Ascending aorta (tissue), 2 donors: Measurements from ENCODE around the gene GALNT15. TPM values are rescaled to one million over a fixed set of nuclear protein-coding genes. Genes with fewer than 3 reads are reported as not detected.

Experiments used
- DNase-seq, 2 donors: peaks; one replicate each; pipeline ENCODE4 v3.0.0-alpha.2; 2019; ENCODE audit warnings: low spot score in 2 of 2
- H3K27ac ChIP-seq, 2 donors: fragments of 200-600 bp; sonication (generic); one replicate each; pipeline ENCODE4 v1.5.1; 2016 to 2017; ENCODE audit warnings: mild to moderate bottlenecking in 1 of 2
- H3K27me3 ChIP-seq: fragments of 200-600 bp; sonication (generic); one replicate; pipeline ENCODE4 v1.5.1; 2017
- H3K36me3 ChIP-seq, 2 donors: fragments of 200-600 bp; sonication (generic); one replicate each; pipeline ENCODE4 v1.5.1; 2016
- H3K4me1 ChIP-seq, 2 donors: fragments of 200-600 bp; sonication (generic); one replicate each; pipeline ENCODE4 v1.5.1; 2016 to 2017; ENCODE audit warnings: mild to moderate bottlenecking in 1 of 2
- H3K4me3 ChIP-seq, 2 donors: fragments of 200-600 bp; sonication (generic); one replicate each; pipeline ENCODE4 v1.5.1; 2016 to 2017; ENCODE audit warnings: mild to moderate bottlenecking in 1 of 2
- H3K9me3 ChIP-seq, 2 donors: fragments of 200-600 bp; sonication (generic); one replicate each; pipeline ENCODE4 v1.5.1; 2016
- intact Hi-C: fragments of 100-400 bp; cut with DNase I; formaldehyde crosslinking; loops from one replicate; pipeline ENCODE4 v1.15.1; 2023
- total RNA-seq: library from RNA; depleted of rRNA; stranded (reverse); fragments of >200 nt; gene quantifications from one replicate; pipeline ENCODE4 v1.1.0, GENCODE V29; 2016
- TF ChIP-seq, protein P1 (sequence below), 3 experiments: fragments of 200-600 bp in 2 of 3; fragments of 450-650 bp in 1 of 3; sonication (generic) in 2 of 3; IDR thresholded peaks; one replicate each; pipeline ENCODE4 v1.5.1; 2016 to 2019; ENCODE audit warnings: antibody characterized with exemption in 3 of 3, mild to moderate bottlenecking in 1 of 3, moderate library complexity in 1 of 3

GALNT15 gene
- total RNA-seq, 1 donor from 2014 or later: 222 TPM

DNA sequence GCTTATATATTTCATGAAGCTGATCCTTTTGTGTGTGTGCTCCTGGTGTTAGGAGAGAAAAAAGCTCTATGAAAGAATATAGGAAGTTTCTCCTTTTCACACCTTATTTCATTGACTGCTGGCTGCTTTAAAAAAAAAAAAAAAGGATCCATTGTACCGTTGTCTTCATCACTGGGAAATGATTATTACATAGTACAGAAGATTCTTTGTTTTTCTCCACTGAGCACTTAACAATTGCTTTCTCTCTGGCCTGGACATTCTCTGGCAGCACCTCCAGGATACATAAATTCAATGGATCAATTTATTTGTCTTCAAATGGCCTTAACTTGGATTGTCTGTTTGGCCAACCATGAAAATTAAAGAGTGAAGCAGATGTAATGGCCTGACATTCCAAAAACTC lies 53.1 kb downstream of the GALNT15 start:
- no peak overlapping the region for H3K27ac ChIP-seq
- H3K4me1 ChIP-seq: no peaks in the 10 kb centered on the region
- peaks cover 3 to 65% of the 10 kb centered on the region in 2 donors for H3K36me3 ChIP-seq
- TF ChIP-seq, protein P1, sequence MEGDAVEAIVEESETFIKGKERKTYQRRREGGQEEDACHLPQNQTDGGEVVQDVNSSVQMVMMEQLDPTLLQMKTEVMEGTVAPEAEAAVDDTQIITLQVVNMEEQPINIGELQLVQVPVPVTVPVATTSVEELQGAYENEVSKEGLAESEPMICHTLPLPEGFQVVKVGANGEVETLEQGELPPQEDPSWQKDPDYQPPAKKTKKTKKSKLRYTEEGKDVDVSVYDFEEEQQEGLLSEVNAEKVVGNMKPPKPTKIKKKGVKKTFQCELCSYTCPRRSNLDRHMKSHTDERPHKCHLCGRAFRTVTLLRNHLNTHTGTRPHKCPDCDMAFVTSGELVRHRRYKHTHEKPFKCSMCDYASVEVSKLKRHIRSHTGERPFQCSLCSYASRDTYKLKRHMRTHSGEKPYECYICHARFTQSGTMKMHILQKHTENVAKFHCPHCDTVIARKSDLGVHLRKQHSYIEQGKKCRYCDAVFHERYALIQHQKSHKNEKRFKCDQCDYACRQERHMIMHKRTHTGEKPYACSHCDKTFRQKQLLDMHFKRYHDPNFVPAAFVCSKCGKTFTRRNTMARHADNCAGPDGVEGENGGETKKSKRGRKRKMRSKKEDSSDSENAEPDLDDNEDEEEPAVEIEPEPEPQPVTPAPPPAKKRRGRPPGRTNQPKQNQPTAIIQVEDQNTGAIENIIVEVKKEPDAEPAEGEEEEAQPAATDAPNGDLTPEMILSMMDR (IDR thresholded peaks at IDR 0.05): no peak
- no peaks in the 10 kb centered on the region for H3K9me3 ChIP-seq
- no peak overlapping the region for H3K4me3 ChIP-seq
- no peaks in the 10 kb centered on the region for H3K27me3 ChIP-seq
- no peak for DNase-seq
- intact Hi-C loops: no loop called here

DNA sequence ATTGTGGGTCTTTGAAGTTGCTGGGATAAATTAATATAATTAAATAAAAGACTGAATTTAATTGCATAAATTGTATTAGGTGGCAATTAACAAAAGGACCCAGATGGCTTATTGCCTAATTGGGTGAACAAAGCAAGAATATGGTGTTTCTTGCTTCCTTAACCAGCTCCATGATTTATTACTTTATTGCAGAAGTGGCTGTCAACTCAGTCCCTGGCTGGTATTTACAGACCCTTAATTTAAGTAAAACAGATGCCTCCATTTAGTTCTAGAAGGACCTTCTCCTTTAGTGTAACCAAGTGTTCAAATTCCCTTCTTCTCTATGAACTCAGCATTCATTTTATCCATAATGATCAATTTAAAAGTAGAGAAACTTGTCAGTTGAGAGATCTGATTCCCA lies 55.2 kb downstream of the GALNT15 start:
- Histone ChIP-seq H3K4me3 (no peak overlapping the region), H3K9me3 (no peaks in the 10 kb centered on the region), H3K27me3 (no peaks in the 10 kb centered on the region), H3K4me1 (no peaks in the 10 kb centered on the region), H3K27ac (no peak overlapping the region), H3K36me3 (peaks cover 0 to 44% of the 10 kb centered on the region in 2 donors)
- intact Hi-C loops: no loop called here
- no peak for DNase-seq
- TF ChIP-seq, protein P1 (IDR thresholded peaks at IDR 0.05): no peak

- Histone ChIP-seq H3K36me3 (peaks cover 0 to 21% of the 10 kb centered on the region in 2 donors), H3K4me1 (no peaks in the 10 kb centered on the region), H3K27me3 (no peaks in the 10 kb centered on the region), H3K9me3 (no peaks in the 10 kb centered on the region), H3K4me3 (no peak overlapping the region), H3K27ac (no peak overlapping the region)
- intact Hi-C loops: no loop called here
- no peak for DNase-seq
- TF ChIP-seq, protein P1 (IDR thresholded peaks at IDR 0.05): no peak
Observed at GRCh38 chr3:16231983-16232382, 57.5 kb downstream of the GALNT15 start.

DNA sequence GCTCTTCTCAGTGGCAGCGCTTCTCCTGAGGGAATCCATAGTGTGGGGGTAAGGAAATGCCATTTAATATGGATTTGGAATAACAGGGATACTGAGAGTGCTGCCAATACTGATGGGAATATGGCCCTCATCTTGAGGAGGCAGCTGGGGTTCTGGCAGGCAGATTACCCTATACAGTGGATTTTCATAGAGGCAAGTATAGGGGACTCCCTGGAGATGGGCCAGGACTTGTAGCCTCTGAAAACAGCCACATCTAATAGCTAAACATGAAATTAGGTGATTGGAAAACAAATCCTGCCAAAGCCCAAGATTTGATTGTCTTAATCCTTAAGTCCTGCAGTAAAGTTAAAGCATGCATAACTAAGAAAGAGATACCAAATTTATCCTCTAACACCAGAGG lies 59.3 kb downstream of the GALNT15 start:
- Histone ChIP-seq H3K9me3 (no peaks in the 10 kb centered on the region), H3K27ac (no peak overlapping the region), H3K36me3 (peaks cover 0 to 3% of the 10 kb centered on the region in 2 donors), H3K4me3 (no peak overlapping the region), H3K27me3 (no peaks in the 10 kb centered on the region), H3K4me1 (no peaks in the 10 kb centered on the region)
- no peak for DNase-seq
- TF ChIP-seq, protein P1 (IDR thresholded peaks at IDR 0.05): no peak
- intact Hi-C loops: no loop called here

DNA sequence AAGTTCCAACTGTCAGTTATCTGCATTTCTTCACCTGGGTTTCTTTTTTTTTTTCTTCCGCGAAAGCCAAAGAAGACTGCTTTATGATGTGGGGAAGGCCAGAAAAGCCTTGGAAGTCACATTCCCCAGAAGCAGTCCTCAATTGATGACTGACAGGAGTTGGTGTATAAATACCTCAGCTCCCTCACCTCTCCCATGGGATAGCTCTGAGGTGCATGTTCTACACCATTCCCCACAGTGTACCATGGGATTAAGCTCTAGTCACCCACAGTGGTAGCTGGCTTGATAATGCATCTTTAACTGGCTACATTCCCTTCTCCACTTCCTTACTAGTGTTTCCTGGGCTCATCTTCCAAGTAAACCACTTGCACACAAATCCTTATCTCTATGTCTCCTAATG lies 59.8 kb downstream of the GALNT15 start:
- intact Hi-C loops: no loop called here
- no peak for DNase-seq
- H3K4me1 ChIP-seq: no peaks in the 10 kb centered on the region
- no peak overlapping the region for H3K27ac ChIP-seq
- H3K27me3 ChIP-seq: no peaks in the 10 kb centered on the region
- H3K36me3 ChIP-seq: no peaks in the 10 kb centered on the region
- no peaks in the 10 kb centered on the region for H3K9me3 ChIP-seq
- TF ChIP-seq, protein P1 (IDR thresholded peaks at IDR 0.05): no peak
- no peak overlapping the region for H3K4me3 ChIP-seq

DNA sequence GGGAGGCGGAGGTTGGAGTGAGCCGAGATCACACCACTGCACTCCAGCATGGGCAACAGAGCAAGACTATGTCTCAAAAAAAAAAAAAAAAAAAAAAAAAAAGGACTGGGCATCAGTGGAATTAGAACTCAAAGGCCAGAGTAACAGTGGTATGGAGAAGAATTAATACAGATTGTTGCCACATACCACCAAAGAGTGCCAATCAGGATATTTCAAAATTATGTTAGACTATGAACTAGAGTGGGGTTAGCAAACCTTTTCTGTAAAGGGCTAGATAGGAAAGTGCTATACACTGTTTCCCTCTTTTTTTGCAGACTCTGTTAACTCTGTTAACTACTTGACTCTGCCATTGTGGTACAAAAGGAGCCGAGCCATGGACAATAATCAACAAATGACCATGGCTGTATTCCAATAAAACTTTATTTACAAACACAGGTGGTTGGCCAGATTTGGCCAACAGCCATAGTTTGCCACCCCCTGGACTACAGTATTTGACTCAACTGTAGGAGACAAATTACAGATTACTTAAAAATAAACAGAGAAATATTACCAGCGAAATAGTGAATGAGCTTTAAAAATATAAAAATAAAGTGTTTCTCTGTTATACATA lies 61.7 kb downstream of the GALNT15 start:
- TF ChIP-seq, protein P1 (IDR thresholded peaks at IDR 0.05): no peak
- no peak for DNase-seq
- intact Hi-C loops: no loop called here
- no peaks in the 10 kb centered on the region for H3K9me3 ChIP-seq
- no peak overlapping the region for H3K27ac ChIP-seq
- no peaks in the 10 kb centered on the region for H3K4me1 ChIP-seq
- H3K36me3 ChIP-seq: no peaks in the 10 kb centered on the region
- no peak overlapping the region for H3K4me3 ChIP-seq
- no peaks in the 10 kb centered on the region for H3K27me3 ChIP-seq
